ENCODE results near the gene MED13L.

MED13L gene

GRCh38 chr12:116128779-116129178, 148.7 kb downstream of the MED13L start:
- peaks cover 18% of the 10 kb centered on the region; the same call in 1 of the 2 replicates for H4K20me1 ChIP-seq (ENCODE audit: low read depth, low read length)
- no peaks in the 10 kb centered on the region for H3K9me3 ChIP-seq (ENCODE audit: insufficient read depth, low read length)
- no peaks in the 10 kb centered on the region for H3F3A ChIP-seq (ENCODE audit: insufficient read depth)
- no peak overlapping the region for H3K4me2 ChIP-seq (ENCODE audit: low read depth, low read length, poor library complexity, severe bottlenecking)
- no peaks in the 10 kb centered on the region for H3K27me3 ChIP-seq (ENCODE audit: low read length)
- H3K79me2 ChIP-seq (ENCODE audit: insufficient read depth, low read length), result no peaks in the 10 kb centered on the region
- H3K9ac ChIP-seq (ENCODE audit: low read length), result no peak overlapping the region
- no peak for TF ChIP-seq CTCF (IDR thresholded peaks at IDR 0.05; ENCODE audit: insufficient read depth, low read length, poor library complexity, severe bottlenecking)
- TF ChIP-seq EZH2phosphoT487 (conservative IDR thresholded peaks at IDR 0.05; ENCODE audit: low read length), result no peak
- no peaks in the 10 kb centered on the region for H3K9me2 ChIP-seq (replicated peaks; ENCODE audit: insufficient read depth, low read length)
- no peak overlapping the region for H3K4me3 ChIP-seq (ENCODE audit: insufficient read depth, low read length, poor library complexity, severe bottlenecking)
- H2AFZ ChIP-seq (ENCODE audit: low read depth, low read length, severe bottlenecking), result no peak overlapping the region
- H3K36me3 ChIP-seq (ENCODE audit: low read length), result no peaks in the 10 kb centered on the region
- no peak overlapping the region for H3K27ac ChIP-seq (ENCODE audit: low read depth, low read length)

GRCh38 chr12:116127859-116128258, 149.6 kb downstream of the MED13L start:
- Histone ChIP-seq H3K36me3 (ENCODE audit: low read length) (no peaks in the 10 kb centered on the region), H3K4me3 (ENCODE audit: insufficient read depth, low read length, poor library complexity, severe bottlenecking) (no peak overlapping the region), H3K9ac (ENCODE audit: low read length) (no peak overlapping the region), H2AFZ (ENCODE audit: low read depth, low read length, severe bottlenecking) (no peak overlapping the region), H3K9me2 (replicated peaks; ENCODE audit: insufficient read depth, low read length) (no peaks in the 10 kb centered on the region), H4K20me1 (ENCODE audit: low read depth, low read length) (peaks cover 18% of the 10 kb centered on the region; the same call in 1 of the 2 replicates), H3K9me3 (ENCODE audit: insufficient read depth, low read length) (no peaks in the 10 kb centered on the region), H3K79me2 (ENCODE audit: insufficient read depth, low read length) (no peaks in the 10 kb centered on the region), H3F3A (ENCODE audit: insufficient read depth) (0 out of 2 replicates have a peak, but pooled peaks cover 4% of the 10 kb centered on the region), H3K27ac (ENCODE audit: low read depth, low read length) (no peak overlapping the region), H3K4me2 (ENCODE audit: low read depth, low read length, poor library complexity, severe bottlenecking) (no peak overlapping the region), H3K27me3 (ENCODE audit: low read length) (no peaks in the 10 kb centered on the region)
- TF ChIP-seq CTCF (IDR thresholded peaks at IDR 0.05; ENCODE audit: insufficient read depth, low read length, poor library complexity, severe bottlenecking), result no peak
- TF ChIP-seq EZH2phosphoT487 (conservative IDR thresholded peaks at IDR 0.05; ENCODE audit: low read length), result no peak

- no peak overlapping the region for H3K9ac ChIP-seq (ENCODE audit: low read length)
- H3K27me3 ChIP-seq (ENCODE audit: low read length), result no peaks in the 10 kb centered on the region
- H3K27ac ChIP-seq (ENCODE audit: low read depth, low read length), result no peak overlapping the region
- H3K9me2 ChIP-seq (replicated peaks; ENCODE audit: insufficient read depth, low read length), result no peaks in the 10 kb centered on the region
- no peak overlapping the region for H3K4me2 ChIP-seq (ENCODE audit: low read depth, low read length, poor library complexity, severe bottlenecking)
- no peaks in the 10 kb centered on the region for H3K9me3 ChIP-seq (ENCODE audit: insufficient read depth, low read length)
- TF ChIP-seq CTCF (IDR thresholded peaks at IDR 0.05; ENCODE audit: insufficient read depth, low read length, poor library complexity, severe bottlenecking) (no peak), EZH2phosphoT487 (conservative IDR thresholded peaks at IDR 0.05; ENCODE audit: low read length) (no peak)
- H4K20me1 ChIP-seq (ENCODE audit: low read depth, low read length), result peaks cover 27% of the 10 kb centered on the region; the same call in 1 of the 2 replicates
- H3K36me3 ChIP-seq (ENCODE audit: low read length), result no peaks in the 10 kb centered on the region
- H3K4me3 ChIP-seq (ENCODE audit: insufficient read depth, low read length, poor library complexity, severe bottlenecking), result no peak overlapping the region
- H2AFZ ChIP-seq (ENCODE audit: low read depth, low read length, severe bottlenecking), result no peak overlapping the region
- H3K79me2 ChIP-seq (ENCODE audit: insufficient read depth, low read length), result no peaks in the 10 kb centered on the region
- H3F3A ChIP-seq (ENCODE audit: insufficient read depth), result 0 out of 2 replicates have a peak, but pooled peaks cover 5% of the 10 kb centered on the region
Observed at GRCh38 chr12:116126610-116127009, 150.9 kb downstream of the MED13L start.

Data from SU-DHL-6 (cell line).